Stimulated activated CD8-positive, alpha-beta memory T cell treated with anti-CD3 and anti-CD28 coated beads, Interleukin-4, amount 100 ng/mL, for 24 hours (primary cell): ENCODE data around the gene OR6Q1.

Experiments used
- DNase-seq: peaks from one replicate; pipeline ENCODE4 v3.0.0-alpha.2; 2020; ENCODE audit warnings: low read depth

Gene OR6Q1

GRCh38 chr11:58058276-58059006 lies 27.7 kb downstream of the OR6Q1 start:
- DNase-seq: no peak

GRCh38 chr11:58059007-58059350 lies 28.2 kb downstream of the OR6Q1 start:
- DNase-seq: no peak

GRCh38 chr11:58060535-58060934 lies 29.8 kb downstream of the OR6Q1 start:
- no peak for DNase-seq

DNA sequence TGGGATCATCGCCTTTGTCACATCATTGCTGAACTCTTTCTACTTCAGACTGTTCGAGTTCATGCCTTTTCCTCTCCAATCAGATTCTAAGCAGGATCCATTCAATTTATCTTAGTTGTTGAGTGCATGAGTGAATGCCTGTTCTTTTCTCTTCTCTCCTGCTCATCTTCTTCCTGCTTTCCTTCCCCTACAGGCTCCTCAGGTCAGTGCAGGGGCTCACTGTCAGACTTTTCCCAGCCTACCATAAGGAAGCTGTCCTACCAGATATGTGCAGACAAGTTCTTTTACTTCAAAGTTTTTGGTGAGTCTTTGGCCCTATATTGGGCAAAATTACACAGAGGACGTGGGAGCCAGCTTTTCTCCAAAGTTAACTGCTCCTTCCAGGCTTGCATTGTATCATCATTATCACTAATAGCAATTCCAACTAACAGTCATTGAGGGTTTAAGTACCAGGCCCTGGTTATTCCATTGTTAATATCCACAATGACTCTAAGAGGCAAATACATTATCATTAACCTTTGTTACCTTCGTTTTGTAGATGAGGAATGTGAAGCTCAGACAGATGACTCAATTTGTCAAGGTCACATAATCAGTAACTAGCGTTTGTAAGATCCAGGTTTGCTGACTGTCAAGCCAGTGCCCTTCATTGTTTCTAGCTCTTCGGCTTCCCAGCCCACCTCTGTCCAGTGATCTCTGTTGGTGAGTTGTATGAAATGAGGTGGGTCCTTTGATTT lies 30.4 kb downstream of the OR6Q1 start:
- no peak for DNase-seq

DNA sequence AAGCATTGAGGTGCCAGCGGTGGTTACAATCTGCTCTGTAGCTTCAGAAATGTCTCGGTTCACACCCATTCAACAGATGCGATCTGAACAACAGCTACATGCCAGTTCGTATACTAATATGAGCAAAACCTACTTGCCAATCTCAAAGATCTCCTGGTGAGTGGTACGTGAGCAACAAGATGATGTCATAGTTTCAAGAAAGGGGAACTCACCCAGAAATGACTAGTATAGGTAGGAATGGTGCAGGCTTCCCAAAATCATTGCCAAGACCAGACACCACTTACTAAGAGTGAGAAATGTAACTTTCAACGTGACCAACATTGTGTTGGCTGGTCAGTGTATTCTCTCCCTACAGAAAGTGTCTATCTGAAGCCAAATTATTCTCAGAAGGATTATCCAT lies 31.1 kb downstream of the OR6Q1 start:
- DNase-seq: no peak

- no peak for DNase-seq
Measured at GRCh38 chr11:58067685-58068084, 36.9 kb downstream of the OR6Q1 start.

DNA sequence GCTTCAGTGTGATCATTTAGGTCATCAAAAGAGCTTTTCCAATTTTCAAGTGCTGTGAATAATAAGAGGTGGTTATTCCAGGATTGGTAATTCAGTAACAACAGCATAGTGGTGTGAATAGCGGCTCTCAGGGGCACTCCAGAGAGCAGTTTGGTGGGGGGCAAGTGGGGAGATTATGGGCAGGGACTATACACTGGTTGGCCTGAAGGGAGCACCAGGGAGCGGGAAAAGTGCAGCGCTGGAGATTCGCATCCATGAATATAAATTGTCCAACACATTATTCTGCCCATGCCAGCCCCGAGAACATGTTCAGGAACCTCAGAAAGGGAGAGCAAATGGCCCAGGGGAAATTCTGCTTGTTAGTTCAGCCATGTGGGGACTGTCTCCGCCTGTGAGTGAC lies 37.9 kb downstream of the OR6Q1 start:
- no peak for DNase-seq

- no peak for DNase-seq
Measured at GRCh38 chr11:58070585-58070984, 39.8 kb downstream of the OR6Q1 start.

- DNase-seq: no peak
Measured at GRCh38 chr11:58075781-58076180, 45.0 kb downstream of the OR6Q1 start.
